Raji (cell line): ENCODE results near the gene SEMA4D.

Source experiments
- POLR2A ChIP-seq: IDR thresholded peaks from 2 replicates; pipeline ENCODE4 v1.6.1; 2011; ENCODE audit warnings: low read depth, low read length, control low read depth; ENCODE audit not compliant: insufficient read depth

The SEMA4D gene

GRCh38 chr9:89418882-89419640, 78.9 kb downstream of the SEMA4D start:
- TF ChIP-seq POLR2A, result no peak

- TF ChIP-seq POLR2A, result no peak
These were observed 79.5 kb downstream of the SEMA4D start for GRCh38 chr9:89418474-89418845.

GRCh38 chr9:89417832-89418473, 80.0 kb downstream of the SEMA4D start:
- TF ChIP-seq POLR2A, result no peak

GRCh38 chr9:89414670-89415324, 83.1 kb downstream of the SEMA4D start:
- TF ChIP-seq POLR2A, result no peak

- TF ChIP-seq POLR2A, result no peak
These were observed 83.8 kb downstream of the SEMA4D start for GRCh38 chr9:89413963-89414638.

GRCh38 chr9:89412951-89413350, 85.0 kb downstream of the SEMA4D start:
- TF ChIP-seq POLR2A, result no peak

GRCh38 chr9:89412541-89412940, 85.4 kb downstream of the SEMA4D start:
- TF ChIP-seq POLR2A, result no peak

GRCh38 chr9:89411759-89412158, 86.2 kb downstream of the SEMA4D start:
- no peak for TF ChIP-seq POLR2A

- TF ChIP-seq POLR2A, result no peak
These were observed 87.1 kb downstream of the SEMA4D start for GRCh38 chr9:89410641-89411350.

GRCh38 chr9:89410022-89410421, 87.9 kb downstream of the SEMA4D start:
- TF ChIP-seq POLR2A, result no peak

GRCh38 chr9:89409466-89409865, 88.4 kb downstream of the SEMA4D start:
- TF ChIP-seq POLR2A, result no peak

GRCh38 chr9:89408628-89409101, 89.2 kb downstream of the SEMA4D start:
- no peak for TF ChIP-seq POLR2A

GRCh38 chr9:89407070-89407469, 90.8 kb downstream of the SEMA4D start:
- TF ChIP-seq POLR2A, result no peak

- TF ChIP-seq POLR2A, result peak; percentile 39; the same call in 1 of the 2 replicates
These were observed 92.1 kb downstream of the SEMA4D start for GRCh38 chr9:89405826-89406225.

- TF ChIP-seq POLR2A, result no peak
These were observed 93.8 kb downstream of the SEMA4D start for GRCh38 chr9:89404074-89404473.

- no peak for TF ChIP-seq POLR2A
These were observed 95.1 kb downstream of the SEMA4D start for GRCh38 chr9:89402695-89403427.
